ENCODE measurements around the gene GATA5.

Gene GATA5

GRCh38 chr20:62451156-62451767 is 24.5 kb downstream of the GATA5 start:
- no peak for DNase-seq

DNA sequence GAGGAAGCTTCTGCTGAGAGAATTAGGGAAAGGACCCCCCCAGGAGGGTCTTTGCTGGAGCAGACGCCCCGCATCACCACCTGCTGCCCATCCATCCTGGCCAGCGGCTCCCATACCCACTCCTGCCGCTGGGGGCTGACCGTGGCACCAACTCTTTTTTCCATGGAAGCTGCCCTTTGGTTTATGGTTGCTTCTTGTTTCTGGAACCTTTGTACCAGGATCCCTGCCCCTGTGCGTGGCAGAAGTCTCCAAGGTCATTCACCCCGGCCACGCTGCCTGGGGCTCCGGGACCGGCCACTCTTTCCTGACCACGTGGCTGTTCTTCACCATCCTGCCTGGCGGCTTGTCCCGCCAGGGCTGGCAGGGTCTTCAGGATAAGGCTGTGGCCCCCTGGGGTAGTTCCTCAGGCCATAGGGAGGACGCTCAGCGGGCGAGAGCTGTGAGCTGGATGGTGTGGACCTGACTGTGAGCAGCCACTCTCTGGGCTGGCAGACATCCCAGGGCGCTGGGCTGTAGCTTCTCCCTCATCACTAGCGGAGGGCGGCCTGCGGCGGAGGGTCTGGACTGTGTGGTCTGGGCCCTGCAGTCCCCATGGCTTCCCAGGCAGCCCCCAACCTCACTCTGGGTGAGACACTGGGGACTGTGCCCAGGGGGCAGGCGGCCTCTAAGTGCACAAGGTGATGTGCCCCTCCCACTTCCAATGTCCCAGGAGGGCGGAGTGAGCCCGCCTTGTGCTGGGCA is 25.7 kb downstream of the GATA5 start:
- no peak for DNase-seq

GRCh38 chr20:62448788-62449187 is 27.0 kb downstream of the GATA5 start:
- no peak for DNase-seq

GRCh38 chr20:62448038-62448437 is 27.8 kb downstream of the GATA5 start:
- DNase-seq = no peak

DNA sequence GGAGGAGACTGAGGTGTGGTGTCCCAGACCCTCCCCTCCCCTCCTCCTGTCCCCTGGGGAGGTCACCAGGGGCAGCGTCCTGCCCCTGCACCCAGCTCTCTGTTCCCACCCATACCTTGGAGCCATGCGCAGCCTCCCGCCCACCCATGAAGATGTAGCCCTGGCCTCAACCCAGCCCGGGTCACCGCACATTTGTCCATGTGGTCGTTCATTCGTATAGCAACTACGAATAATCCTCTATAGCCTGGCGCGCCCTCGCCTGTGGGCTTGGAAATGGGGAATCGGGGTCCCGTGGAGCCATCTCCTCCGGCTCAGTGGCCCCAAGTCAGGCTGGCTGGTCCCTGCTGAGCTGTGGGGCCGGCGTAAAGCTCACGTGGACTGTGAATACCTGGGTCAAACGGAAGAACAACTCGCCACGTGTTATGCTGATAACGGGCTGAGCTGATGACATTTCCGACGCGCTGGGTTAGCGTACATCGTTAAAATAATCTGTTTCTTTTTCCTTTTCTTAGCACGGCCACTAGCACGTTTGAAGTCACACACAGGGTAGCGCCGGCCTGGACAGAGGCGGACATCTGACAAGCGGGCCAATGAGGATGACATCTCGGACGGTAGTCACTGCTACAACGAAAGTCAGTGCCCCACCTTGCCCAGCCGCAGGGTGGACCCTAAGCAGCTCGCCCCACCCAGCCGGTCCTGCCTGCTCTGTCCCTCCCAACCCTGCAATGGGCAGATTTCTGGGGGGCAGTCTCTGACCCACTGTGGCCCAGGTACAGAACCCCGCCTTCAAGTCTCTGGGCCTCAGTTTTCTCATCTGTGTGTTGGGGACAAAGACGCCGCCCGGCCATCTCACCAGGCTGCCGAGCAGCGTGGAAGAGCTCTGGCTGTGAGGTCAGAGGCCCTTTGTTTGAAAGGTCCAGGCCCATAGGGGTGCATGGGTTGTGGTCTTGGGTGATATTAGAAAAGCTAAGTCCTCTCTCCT is 28.6 kb downstream of the GATA5 start:
- DNase-seq = no peak

DNA sequence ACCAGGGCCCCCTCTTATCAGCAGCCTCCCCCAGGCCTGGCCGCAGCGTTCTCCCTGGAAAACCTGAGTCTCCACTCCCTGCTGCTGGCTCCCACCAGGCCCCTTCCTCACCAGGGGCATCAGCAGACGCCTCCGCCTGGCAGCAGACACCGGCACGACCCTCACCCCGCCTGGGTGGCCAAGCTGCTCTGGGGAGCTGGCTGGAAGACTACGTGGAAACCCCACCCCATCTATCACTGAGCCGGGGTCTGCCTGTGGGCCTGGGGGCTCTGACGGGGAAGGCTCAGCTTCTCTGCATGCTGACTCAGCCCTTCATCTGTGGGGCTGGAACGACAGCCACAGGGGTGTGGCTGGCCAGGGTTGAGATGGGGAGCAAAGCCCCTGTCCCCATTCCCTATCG is 29.3 kb downstream of the GATA5 start:
- no peak for DNase-seq

DNA sequence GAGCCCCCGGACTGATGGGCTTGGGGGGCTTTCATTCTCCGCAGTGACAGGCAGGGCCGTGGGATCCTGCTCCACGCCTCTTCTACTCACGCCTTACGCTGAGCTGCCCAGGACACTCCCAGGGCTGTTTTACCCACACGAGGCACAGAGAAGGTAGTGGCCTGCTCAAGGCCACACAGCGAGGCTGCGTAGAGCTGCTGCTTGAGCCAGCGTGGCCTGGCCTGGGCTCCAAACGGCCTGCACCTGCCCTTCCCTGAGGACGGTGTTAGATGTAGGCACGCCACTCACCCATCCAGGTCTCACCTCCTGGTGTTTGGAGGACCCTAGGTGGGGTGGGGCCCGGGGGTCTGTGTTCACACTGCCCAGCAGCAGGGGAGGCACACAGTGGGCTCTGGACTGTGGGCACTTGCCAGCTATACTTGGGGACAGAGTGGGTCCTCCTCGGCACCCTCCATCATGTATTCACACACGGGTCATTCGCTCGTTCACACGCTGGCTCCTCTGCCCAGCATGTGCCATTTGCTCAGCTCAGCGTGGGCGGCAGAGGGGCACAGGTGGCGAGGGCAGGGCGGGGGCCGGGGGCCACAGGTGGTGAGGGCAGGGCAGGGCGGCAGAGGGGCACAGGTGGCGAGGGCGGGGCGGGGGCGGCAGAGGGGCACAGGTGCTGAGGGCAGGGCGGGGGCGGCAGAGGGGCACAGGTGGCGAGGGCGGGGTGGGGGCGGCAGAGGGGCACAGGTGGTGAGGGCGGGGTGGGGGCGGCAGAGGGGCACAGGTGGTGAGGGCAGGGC is 30.0 kb downstream of the GATA5 start:
- no peak for DNase-seq

DNA sequence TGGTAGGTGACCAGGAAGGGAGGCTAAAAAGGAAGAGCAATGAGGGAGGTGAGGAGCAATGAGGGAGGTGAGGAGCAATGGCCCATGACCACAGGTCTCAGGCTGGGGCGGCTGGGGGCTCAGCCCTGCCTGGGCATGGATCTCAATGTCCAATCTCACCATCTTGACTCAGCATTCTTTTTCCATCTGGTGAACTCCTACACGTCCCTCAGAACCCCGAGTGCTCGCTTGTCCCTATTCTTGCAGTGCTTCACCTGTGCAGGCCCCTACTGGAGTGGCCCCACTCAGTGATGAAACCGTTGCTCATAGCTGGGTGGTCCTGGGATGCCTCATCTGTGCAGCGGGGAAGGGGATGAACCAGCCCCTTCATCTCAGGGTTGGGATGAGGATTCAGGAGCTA is 31.5 kb downstream of the GATA5 start:
- DNase-seq = no peak

DNA sequence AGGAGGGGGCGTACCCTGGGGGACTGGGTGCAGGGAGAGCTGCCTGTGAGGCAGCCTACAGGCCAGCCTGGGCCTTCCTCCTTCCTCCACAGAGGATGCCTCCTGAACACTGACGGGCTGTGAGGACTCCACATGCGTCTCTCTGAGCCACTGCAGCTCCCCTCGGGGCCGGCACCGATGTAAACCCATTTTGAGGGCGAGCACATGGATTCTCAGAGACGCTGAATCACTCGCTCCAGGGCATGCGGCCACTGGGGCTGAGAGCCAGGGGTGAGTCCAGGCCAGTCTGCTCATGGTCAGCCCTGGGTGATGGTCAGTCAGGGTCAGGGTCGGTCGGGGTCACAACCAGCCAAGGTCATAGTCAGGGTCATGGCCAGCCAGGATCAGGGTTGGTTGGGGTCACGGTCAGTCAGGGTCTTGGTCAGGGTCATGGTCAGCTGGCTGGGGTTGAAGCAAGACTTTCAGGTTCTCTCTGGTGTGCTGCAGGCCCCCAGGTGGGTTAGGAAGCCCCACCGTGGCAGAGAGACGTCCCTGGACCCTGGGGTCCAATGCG is 33.7 kb downstream of the GATA5 start:
- DNase-seq = no peak

- no peak for DNase-seq
These were observed 36.6 kb downstream of the GATA5 start for GRCh38 chr20:62439218-62439617.

GRCh38 chr20:62437927-62438326 is 37.9 kb downstream of the GATA5 start:
- no peak for DNase-seq

DNA sequence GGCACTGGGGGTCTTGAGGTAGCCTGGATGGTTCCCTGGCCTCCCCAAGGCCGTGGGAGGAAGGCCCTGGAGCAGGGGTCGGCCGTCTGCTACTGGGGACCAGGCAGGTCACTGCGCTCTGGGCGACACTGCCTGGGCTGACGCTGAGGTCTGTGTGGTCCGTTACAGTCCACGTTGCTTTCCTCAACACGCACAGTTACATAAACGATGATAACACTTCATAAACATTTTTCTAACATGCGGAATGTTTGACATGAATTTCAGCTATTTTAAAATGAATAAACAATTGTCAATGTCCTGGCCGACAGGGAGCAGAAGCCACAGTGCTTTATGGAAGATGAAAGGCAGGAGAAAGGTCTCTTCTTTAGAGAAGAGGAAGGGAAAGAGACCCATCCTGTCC is 38.3 kb downstream of the GATA5 start:
- DNase-seq = no peak

DNA sequence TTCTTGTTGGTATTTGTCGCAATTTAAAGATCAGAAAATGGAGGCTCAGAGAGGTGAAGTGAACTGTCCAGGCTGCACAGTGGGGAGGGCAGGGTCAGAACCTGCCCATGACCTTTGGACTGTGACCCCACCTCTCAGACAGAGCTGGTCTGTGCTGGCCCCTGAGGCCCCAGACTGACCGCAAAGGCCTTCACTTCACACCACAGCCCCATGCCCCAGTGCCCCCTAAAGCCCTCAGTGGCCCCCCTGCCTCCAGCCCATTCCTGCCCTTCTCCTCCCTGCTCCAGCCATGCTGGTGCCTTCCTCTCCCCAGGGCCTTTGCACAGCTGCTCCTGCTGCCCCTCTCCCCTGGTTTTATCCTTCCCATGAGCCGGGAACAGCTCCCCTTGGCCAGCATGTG is 39.1 kb downstream of the GATA5 start:
- DNase-seq = no peak

DNA sequence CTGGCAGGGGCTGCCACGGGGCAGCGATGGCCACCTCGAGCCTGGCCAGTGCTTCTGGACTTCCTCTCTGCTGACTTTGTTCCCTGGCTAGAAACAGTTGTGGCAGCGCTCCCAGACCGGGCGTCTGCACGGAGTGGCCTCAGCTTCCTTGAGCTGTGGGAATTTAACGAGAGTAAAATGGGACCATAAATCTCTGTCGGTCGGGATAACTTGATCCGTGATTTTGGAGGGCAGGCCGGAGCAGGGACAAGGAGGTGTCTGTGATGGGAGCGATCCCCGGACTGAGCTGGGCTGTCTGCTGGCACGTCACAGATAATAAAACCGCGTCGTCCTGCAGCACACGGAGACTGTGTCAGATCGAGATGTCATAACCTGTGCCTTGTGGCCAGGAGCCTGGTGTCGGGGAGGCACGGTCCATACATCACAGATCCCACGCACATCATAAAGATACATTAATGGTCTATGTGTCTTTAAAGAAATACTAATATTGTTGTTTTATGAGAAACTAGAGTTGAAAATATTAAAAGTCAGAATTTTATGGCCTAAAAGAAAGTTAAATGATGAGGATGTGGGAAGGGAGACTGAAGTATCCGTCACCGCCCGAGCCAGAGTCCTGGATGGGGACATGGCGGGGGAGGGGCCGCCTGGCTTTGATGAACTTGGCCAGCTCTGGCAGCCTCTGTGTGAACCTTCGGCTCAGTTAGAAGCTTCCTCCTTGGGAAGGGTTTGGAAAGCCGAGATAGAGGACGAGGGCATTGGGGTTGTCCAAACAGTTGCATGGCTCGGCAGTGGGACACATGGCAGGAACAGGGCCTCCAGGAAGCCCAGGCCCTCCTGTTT is 41.9 kb downstream of the GATA5 start:
- no peak for DNase-seq

GRCh38 chr20:62430866-62431447 is 44.8 kb downstream of the GATA5 start:
- no peak for DNase-seq

GRCh38 chr20:62430311-62430853 is 45.4 kb downstream of the GATA5 start:
- DNase-seq = no peak

DNA sequence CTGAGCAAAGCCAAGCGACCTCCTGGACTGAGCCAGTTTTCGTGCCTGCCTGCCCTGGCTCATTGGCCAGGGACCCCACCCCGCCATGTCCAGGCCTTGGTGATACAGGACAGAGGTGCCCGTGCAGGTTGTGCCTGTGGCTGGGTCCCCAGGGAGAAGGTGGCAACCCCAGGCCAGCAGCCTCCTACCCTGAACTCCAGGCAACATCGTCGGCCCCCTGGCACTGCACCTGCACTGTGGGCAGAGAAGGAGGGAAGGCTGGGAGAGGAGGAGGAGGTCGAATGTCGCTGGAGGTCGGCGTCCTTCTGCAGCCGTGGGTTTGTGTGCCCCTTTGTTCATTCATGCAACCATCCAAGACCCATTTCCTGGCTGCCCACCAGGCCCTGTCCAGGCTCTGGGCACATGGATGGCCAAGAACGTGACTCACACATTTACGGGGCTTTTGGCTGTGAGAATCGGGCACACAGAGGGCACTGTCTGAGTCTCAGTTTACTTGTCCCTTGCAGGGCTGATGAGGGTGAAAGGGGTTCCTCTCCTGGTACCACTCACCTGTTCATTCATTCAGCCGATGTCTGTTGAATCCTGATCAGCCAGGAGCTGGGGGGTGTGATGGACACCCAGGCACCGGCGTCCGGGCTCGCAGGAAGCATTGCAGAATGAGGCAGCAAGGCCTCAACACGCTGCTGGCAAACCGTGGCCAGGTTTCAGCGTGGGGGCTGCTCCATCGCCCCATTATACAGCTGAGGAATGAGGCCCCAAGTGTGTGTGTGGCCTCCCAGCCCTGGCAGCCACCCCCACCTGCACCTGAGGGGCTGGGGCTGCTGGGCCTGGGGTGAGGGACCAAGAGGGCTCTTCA is 46.1 kb downstream of the GATA5 start:
- no peak for DNase-seq

- no peak for DNase-seq
These were observed 47.1 kb downstream of the GATA5 start for GRCh38 chr20:62428396-62429295.

DNA sequence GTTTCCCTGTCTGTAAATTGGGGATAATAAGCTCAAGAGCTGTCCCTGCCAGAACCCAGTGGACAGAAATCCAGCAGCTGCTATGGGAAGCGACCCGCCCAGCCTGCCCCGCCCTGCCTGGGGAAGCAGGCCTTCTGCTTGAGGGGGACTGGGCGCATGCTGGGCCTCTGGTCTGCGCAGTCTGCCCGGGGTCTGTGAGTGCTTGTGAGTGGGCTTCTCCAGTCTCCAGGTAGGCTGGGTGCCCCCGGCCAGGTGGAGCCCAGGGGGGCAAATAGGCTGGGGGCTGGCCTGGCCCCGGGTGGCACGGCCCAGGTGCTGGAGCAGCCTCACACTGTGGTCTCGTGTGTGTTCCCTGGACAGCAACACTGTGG is 47.8 kb downstream of the GATA5 start:
- DNase-seq = no peak

Data from stimulated activated CD4-positive, alpha-beta T cell treated with anti-CD3 and anti-CD28 coated beads, Interleukin-2, amount 100 ng/mL, for 24 hours (primary cell).